NCI-H2107 (cell line): ENCODE measurements around the gene SYNE1.
A peak's percentile ranks its signal among the peaks of the same experiment; 100 is the strongest.

Experiments used
- DNase-seq: peaks from one replicate; lab custom pipeline; 2025; lab: John Stamatoyannopoulos, UW

SYNE1 gene

GRCh38 chr6:152313542-152314482, 323.4 kb downstream of the SYNE1 start:
- DNase-seq, result no peak

- DNase-seq, result no peak
These were observed 324.7 kb downstream of the SYNE1 start for GRCh38 chr6:152312434-152312833.

DNA sequence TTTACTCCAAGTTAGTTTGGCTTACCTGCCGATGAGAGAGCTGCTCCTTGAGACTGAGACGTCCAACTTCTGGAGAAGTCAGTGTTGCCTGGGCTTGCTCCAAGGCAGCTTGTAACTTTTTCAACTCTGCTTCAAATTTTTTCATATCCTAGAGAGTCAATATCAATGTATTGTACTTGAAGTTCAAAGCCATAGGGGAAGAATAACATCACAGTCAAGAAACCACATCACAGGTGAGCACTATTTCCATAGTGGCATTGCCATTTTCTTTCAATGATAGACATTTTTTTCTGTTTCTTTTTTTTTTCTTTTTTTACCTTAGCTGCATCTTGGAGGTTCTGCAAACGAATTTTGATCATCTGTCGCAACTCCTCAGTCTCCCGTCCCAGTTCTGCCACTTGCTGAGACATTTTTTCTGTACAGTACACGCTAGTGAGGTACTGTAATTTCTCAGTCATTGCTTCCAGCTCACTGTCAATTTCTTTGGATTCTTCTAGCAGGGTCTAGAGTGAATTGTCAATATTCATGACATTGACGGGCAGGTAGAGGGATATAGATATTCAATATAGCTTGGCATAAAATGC, 326.7 kb downstream of the SYNE1 start:
- DNase-seq, result no peak

DNA sequence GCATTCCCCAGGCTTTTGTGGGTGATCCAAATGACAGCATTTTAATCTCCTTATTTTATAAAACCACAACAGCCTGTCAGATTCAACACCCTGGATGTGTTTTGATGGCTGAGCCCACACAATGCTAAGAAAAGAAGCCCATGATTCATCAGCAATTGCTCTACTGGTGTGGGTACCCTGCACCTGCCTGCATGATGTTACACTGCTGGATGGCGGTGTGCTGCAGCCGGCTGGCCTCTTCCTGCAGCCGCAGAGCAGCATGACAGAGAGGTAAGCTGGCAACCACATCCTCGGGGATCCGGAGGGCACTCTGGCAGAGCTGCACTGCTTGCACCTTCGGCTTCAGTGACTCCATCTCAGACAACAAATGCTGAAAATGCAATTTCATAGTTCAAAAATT, 327.5 kb downstream of the SYNE1 start:
- DNase-seq, result peak; percentile 45

GRCh38 chr6:152309006-152309405, 328.2 kb downstream of the SYNE1 start:
- no peak for DNase-seq

DNA sequence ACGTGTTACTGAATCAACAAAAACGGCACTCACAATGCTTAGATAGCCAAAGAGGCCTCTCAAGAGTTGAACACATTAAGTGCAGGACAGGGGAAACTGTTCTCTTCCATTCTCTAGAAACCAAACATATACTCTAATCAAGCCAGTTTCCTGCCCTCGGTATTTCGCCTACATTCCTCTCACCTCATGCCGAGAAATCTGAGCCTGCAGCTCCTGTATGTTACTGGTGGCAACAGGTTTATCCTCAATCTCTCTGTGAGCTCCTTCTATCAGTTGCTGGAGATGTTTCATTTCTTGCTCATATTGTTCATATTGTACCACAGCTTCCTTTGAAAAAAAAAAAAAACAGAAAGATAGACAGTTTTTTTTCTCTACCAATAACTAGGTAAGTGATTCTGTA, 328.9 kb downstream of the SYNE1 start:
- DNase-seq, result no peak

DNA sequence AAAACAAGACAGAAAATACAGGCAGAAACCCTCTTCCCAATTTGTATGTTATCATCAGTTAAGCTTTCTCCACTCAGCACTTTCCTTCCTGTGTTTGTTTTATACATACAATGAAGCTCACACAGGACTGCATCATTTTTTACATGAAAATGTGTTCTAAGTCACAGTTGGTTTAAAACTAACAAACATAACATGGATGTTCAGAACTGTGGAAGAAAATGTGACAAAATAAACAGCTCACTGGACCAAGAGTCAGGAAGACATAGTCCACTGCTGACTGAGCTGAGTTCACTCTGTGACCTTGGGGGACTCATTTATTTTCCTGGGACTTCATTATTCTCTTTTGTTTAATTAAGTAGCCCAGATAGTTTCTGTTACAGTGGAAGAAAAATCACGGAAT, 331.5 kb downstream of the SYNE1 start:
- DNase-seq, result no peak

- peak; percentile 72 for DNase-seq
These were observed 335.2 kb downstream of the SYNE1 start for GRCh38 chr6:152301765-152302568.

- DNase-seq, result no peak
These were observed 336.0 kb downstream of the SYNE1 start for GRCh38 chr6:152301021-152301764.

DNA sequence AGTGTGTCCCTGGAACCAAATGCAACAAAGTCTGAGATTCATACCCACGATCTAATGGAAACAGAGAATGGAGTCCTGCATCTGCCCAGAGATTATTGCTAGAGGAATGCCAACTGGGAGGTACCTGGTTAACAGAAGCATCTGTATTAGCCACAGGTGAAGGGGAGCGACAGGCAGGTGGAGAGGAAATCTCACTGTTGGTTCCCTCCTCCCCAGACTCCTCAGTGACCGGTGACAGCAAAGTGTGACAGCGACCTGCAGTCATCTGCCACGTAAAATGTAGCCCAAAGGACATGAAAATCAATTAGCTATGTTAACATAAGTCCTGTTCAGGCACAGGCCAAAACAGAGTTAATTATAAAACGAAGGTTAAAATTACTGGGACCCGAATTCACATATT, 336.6 kb downstream of the SYNE1 start:
- DNase-seq, result no peak

DNA sequence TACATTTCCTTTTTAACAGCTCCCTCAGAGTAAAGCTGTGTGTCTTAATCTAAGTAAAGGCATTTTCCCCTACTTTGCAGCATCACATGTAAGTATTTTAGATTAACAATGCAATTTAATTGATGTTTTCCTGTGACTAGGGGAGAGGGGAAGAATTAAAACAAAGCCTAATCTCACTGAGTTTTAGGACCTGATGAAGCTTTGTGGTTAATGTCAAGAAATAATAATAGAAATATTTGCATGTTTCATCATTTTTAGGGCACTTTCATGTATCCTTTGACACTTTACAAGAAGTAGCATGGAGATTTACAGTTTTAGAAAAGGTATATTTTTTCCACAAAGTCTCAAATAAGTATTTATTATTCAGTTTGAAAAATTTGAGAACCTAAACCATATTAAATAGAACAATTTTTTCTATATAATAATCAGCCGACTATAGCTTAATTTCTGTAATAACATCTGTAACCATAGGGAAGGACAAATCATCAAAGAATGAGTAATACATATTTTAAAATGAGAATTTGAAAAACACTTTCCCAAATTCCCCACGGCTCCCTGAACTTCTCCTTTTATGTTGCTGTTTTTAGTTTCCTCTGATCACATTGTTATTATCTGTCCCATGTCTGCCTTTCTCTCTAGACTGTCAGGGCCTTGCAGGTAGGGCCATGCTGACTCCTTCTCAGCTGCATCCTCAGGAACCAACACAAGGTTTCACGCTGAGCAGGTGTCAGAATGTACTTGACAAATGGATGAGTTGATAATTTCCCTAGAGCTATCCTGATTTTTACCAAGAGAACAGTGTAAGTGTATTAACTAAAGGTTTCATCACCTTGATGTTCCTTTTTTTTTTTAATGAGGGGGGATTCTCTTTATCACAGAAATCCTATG, 338.1 kb downstream of the SYNE1 start:
- DNase-seq, result no peak

GRCh38 chr6:152298055-152298647, 339.0 kb downstream of the SYNE1 start:
- DNase-seq, result no peak

DNA sequence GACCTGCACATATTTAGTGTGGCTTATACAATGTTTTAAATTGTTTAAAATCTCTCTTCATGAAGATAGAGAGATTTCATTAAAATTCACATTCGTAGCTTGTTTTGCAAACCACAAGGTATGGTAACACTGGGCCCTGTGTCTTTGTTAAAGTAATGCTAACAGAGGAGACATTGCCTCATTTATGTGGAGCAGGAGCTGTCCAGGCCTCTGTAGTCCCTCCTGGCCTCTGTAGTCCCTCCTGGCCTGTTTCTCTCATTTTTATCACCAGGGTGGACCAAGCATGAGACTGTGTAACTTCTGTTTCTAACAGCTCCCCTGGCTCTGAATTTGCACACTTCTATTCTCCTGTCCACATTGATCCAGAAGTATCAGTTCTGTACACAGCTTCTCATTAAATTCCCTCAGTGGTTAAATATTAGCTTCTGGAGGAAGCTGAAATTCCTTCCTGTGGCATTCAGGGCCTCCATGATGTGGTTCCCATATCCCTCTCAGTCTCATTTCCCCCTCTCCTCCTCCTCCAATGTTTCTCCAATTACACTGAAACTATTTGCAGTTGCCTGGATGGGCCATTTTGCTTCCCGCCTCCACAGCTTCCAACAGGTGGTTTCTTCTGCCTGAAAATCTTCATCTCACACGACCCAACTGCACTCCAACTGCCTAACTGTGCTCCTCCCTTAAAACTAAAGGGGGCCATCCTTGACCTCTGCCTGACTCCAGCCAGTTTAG, 340.4 kb downstream of the SYNE1 start:
- no peak for DNase-seq

DNA sequence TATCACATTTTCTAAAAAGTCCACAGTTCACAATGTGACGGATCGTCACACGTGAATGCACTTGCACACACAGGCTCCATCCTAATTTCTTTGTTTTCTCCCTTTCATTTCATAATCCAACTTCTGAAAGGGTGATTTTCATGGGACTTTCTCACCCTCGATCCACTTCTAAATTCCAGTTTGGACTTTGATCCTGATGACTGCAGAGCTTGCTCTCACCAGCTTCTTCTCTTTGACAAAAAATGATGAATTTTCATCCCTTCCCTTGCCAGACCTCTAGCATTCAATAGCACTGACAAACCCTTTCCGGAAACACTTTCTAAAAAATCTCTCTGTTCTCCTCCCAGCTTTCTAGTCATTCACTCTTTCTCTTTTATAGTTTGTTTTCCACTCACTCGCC, 341.2 kb downstream of the SYNE1 start:
- no peak for DNase-seq

- no peak for DNase-seq
These were observed 341.8 kb downstream of the SYNE1 start for GRCh38 chr6:152295346-152295745.

DNA sequence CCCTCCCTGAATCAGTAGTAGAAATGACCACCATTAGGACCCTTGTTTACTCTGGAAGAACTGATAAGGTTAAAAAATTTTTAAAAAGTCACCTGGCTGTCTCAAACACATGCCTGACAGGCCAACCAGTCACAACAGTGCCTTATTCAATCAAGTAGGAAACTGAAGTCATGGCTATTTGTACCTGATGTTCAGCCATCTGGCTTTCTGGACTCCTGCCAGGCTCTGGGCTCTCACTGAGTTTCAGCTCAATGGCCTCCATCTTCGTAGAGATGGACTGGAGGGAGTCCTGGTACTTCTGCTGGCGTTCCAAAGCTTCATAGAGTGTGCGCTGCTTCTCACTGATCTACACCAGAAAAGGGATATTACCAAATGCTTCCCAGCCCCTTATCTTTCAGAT, 343.8 kb downstream of the SYNE1 start:
- no peak for DNase-seq

DNA sequence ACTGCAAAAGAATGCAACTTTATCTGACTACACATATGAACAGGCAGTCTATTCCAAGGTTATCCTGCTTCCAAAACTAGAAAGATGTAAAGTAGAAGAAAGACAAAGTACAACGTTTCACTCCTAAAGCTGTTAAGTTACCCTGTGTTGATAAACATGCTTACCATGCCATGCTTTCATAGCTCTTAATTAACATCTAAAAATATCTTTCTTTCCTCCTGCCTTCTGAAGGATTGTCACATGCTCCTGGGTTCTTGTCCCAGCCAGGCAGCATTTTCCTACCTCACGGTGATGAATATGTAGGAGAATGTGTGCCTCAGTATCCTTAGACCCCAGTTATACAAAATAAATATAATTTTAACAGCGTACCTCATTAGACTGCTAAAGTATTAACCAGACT, 344.6 kb downstream of the SYNE1 start:
- no peak for DNase-seq

DNA sequence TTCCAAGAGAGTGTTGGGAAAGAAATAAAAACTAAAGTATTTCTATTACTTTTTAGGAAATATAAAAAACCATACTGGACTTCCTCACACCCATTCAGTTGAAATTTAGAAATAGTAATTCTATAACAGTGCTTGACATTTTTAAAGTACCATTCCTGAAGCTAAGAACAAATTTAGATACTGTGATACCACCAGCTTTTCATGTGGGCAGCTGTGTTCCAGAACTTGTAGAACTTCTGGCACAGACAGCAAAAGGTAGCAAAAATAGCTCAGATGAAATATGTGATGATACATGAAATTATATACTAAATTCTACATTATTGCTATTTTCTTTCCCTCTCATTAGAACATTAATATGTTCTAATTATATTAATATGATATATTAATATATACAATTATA, 346.5 kb downstream of the SYNE1 start:
- no peak for DNase-seq

DNA sequence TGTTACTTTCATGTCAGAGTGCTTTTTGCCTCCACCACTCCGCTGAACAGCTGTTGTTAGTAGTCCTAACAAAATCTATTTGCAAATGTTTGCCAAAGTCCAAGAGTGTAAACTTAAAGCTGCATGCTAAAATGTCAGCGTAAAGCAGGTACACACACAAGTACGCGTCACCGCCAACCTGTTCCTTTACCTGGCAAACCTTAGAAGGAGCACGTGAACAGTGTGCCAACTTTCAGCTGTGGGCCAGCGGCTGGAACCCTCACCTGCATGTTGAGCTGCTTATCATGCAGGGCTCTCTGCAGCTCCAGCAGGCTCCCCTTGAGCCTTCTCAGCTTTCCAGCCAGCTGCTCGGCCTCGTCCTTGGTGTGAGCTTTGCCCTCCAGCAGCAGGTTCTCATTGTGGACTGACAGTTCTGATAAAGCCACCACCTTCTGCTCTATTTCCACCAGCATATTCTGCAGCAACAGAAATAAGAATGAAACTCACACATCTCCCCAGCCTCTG, 359.3 kb downstream of the SYNE1 start:
- DNase-seq, result no peak

- no peak for DNase-seq
These were observed 363.5 kb downstream of the SYNE1 start for GRCh38 chr6:152273638-152274037.
